ENCODE measurements around the gene MPDU1. TPM values are rescaled to one million over a fixed set of nuclear protein-coding genes. Genes with fewer than 3 reads are reported as not detected.

MPDU1 gene
- total and polyA plus RNA-seq, 2 of the 13 experiments (the other 11 are each of a cell fraction or from before 2014, with no cell fraction given): 112 to 167 TPM

- TF ChIP-seq JUNB (CRISPR knock-in tag; IDR thresholded peaks at IDR 0.05; ENCODE audit: borderline replicate concordance) (no peak), RBM22 (optimal IDR thresholded peaks at IDR 0.05; ENCODE audit: low read length) (peak; percentile 77), ZNF430 (CRISPR knock-in tag; IDR thresholded peaks at IDR 0.05) (no peak), ZNF235 (CRISPR knock-in tag; IDR thresholded peaks at IDR 0.05; ENCODE audit: borderline replicate concordance) (no peak), ZNF337 (CRISPR knock-in tag; IDR thresholded peaks at IDR 0.05; ENCODE audit: borderline replicate concordance, low read depth) (no peak), HDAC6 (IDR thresholded peaks at IDR 0.05; ENCODE audit: low read depth, low read length) (no peak), TCF7L2 (IDR thresholded peaks at IDR 0.05; ENCODE audit: low read depth, low read length) (no peak), ATF5 (CRISPR knock-in tag; IDR thresholded peaks at IDR 0.05; ENCODE audit: low read depth) (0 out of 2 replicates have a peak, but pooled peaks have one; percentile 38), MXI1 (IDR thresholded peaks at IDR 0.05; ENCODE audit: borderline replicate concordance, low read depth, low read length) (peak; percentile 97; the same call in 2 of the 3 replicates), ZNF510 (CRISPR knock-in tag; IDR thresholded peaks at IDR 0.05; ENCODE audit: low read depth) (0 out of 2 replicates have a peak, but pooled peaks have one; percentile 16), AFF4 (CRISPR knock-in tag; IDR thresholded peaks at IDR 0.05) (no peak), RBFOX2 (IDR thresholded peaks at IDR 0.05; ENCODE audit: low read depth, low read length) (no peak), KDM4B (CRISPR knock-in tag; IDR thresholded peaks at IDR 0.05) (no peak), ZBTB3 (CRISPR knock-in tag; IDR thresholded peaks at IDR 0.05; ENCODE audit: borderline replicate concordance, low read depth) (no peak), REST (IDR thresholded peaks at IDR 0.05; ENCODE audit: borderline replicate concordance in 1 of 2, low read depth in 1 of 2, low read length in 2 of 2) (no peak), ZNF564 (CRISPR knock-in tag; IDR thresholded peaks at IDR 0.05) (no peak), ZNF326 (CRISPR knock-in tag; IDR thresholded peaks at IDR 0.05; ENCODE audit: borderline replicate concordance) (no peak), SAFB2 (CRISPR knock-in tag; IDR thresholded peaks at IDR 0.05; ENCODE audit: borderline replicate concordance, low read depth) (no peak), HOXA3 (CRISPR knock-in tag; IDR thresholded peaks at IDR 0.05) (peak; percentile 99), SP4 (CRISPR knock-in tag; IDR thresholded peaks at IDR 0.05) (no peak; the same call in 1 of the 2 replicates), MLX (CRISPR knock-in tag; IDR thresholded peaks at IDR 0.05) (peak; percentile 67; the same call in 1 of the 2 replicates), ZBTB38 (CRISPR knock-in tag; IDR thresholded peaks at IDR 0.05) (0 out of 2 replicates have a peak, but pooled peaks have one; percentile 19), LCORL (IDR thresholded peaks at IDR 0.05) (no peak), LCORL (CRISPR knock-in tag; IDR thresholded peaks at IDR 0.05) (peak; percentile 45; the same call in 1 of the 2 replicates)
Measured at GRCh38 chr17:7572338-7572587, 11.4 kb upstream of the MPDU1 start (continued).

All from HepG2 (cell line).